H1 (cell line): ENCODE results near the gene FARS2. TPM values are rescaled to one million over a fixed set of nuclear protein-coding genes. Genes with fewer than 3 reads are reported as not detected.
A peak's percentile ranks its signal among the peaks of the same experiment; 100 is the strongest.

ENCODE experiments used
- CTCF ChIA-PET: fragments of 300-600 bp; sonication (Branson Sonifier 250); formaldehyde crosslinking; loops from one replicate; lab custom pipeline; 2021; ENCODE audit not compliant: partially characterized antibody; lab: Charles Lee
- POLR2A ChIA-PET: fragments of 300-600 bp; sonication (Branson Sonifier 250); formaldehyde crosslinking; loops from one replicate; lab custom pipeline; 2021; ENCODE audit warnings: inconsistent platforms; ENCODE audit not compliant: partially characterized antibody; lab: Charles Lee
- DNase-seq, 2 experiments: peaks; one replicate each; pipeline versions ENCODE4 v3.0.0 to v3.0.0-alpha.2; 2010 to 2022; ENCODE audit warnings: low spot score in 2 of 2, low read depth in 1 of 2, mixed read lengths in 1 of 2
- FAIRE-seq: peaks from 2 replicates; lab custom pipeline; 2011; peaks lifted over from hg19 to GRCh38; lab: Jason Lieb, UNC
- H2AFZ ChIP-seq: 2 replicates; pipeline ENCODE4 v1.8.1; 2012; ENCODE audit warnings: low read length, inconsistent platforms
- H2AK5ac ChIP-seq: 2 replicates; pipeline ENCODE4 v1.6.1; 2013; ENCODE audit warnings: low read depth, low read length
- H2BK120ac ChIP-seq: replicated peaks from 2 replicates; pipeline ENCODE3; 2013; ENCODE audit warnings: low read depth, low read length, inconsistent platforms
- H2BK12ac ChIP-seq: 2 replicates; pipeline ENCODE4 v1.6.1; 2013; ENCODE audit warnings: low read depth, low read length
- H2BK15ac ChIP-seq: 2 replicates; pipeline ENCODE4 v1.6.1; 2013; ENCODE audit warnings: low read length
- H2BK20ac ChIP-seq: 2 replicates; pipeline ENCODE4 v1.6.1; 2013; ENCODE audit warnings: low read length
- H2BK5ac ChIP-seq: 2 replicates; pipeline ENCODE4 v1.6.1; 2013; ENCODE audit warnings: low read depth, low read length
- H3K14ac ChIP-seq: 2 replicates; pipeline ENCODE4 v1.6.1; 2013; ENCODE audit warnings: inconsistent platforms; ENCODE audit not compliant: insufficient read length
- H3K18ac ChIP-seq: 2 replicates; pipeline ENCODE4 v1.6.1; 2013; ENCODE audit warnings: low read length; ENCODE audit errors: extremely low read depth
- H3K23ac ChIP-seq: 2 replicates; pipeline ENCODE4 v1.6.1; 2013; ENCODE audit warnings: inconsistent platforms; ENCODE audit not compliant: insufficient read length
- H3K23me2 ChIP-seq: 2 replicates; pipeline ENCODE4 v1.6.1; 2013; ENCODE audit warnings: low read depth, low read length
- H3K27ac ChIP-seq: 2 replicates; pipeline ENCODE4 v1.6.1; 2011; ENCODE audit warnings: low read depth, low read length, inconsistent platforms
- H3K27me3 ChIP-seq, 4 experiments: replicated peaks in 1 of 4; 1 replicate in 1 of 4; 2 replicates in 3 of 4; pipeline versions ENCODE4 v1.6.1 to v1.8.1; 2011 to 2013; ENCODE audit warnings: low read length in 3 of 4, mild to moderate bottlenecking in 3 of 4, inconsistent platforms in 2 of 4, mixed read lengths in 2 of 4, moderate library complexity in 1 of 4; ENCODE audit not compliant: control insufficient read depth in 3 of 4, insufficient read depth in 3 of 4; ENCODE audit errors: extremely low read depth in 1 of 4
- H3K36me3 ChIP-seq, 4 experiments: 2 replicates each; pipeline versions ENCODE4 v1.6.1 to v1.8.1; 2011 to 2013; ENCODE audit warnings: mild to moderate bottlenecking in 4 of 4, low read length in 3 of 4, moderate library complexity in 2 of 4, control low read depth in 1 of 4, inconsistent platforms in 1 of 4; ENCODE audit not compliant: insufficient read depth in 4 of 4, control insufficient read depth in 2 of 4
- H3K4ac ChIP-seq: replicated peaks from 2 replicates; pipeline ENCODE3; 2013; ENCODE audit warnings: low read length, low read depth, mixed read lengths, inconsistent platforms; ENCODE audit not compliant: insufficient read length
- H3K4me1 ChIP-seq, 4 experiments: replicated peaks in 1 of 4; 1 replicate in 1 of 4; 2 replicates in 3 of 4; pipeline versions ENCODE4 v1.6.1 to v1.8.1; 2011 to 2013; ENCODE audit warnings: low read length in 3 of 4, inconsistent platforms in 2 of 4, mixed read lengths in 1 of 4; ENCODE audit not compliant: insufficient read depth in 4 of 4, control insufficient read depth in 3 of 4
- H3K4me2 ChIP-seq, 2 experiments: 2 replicates each; pipeline versions ENCODE4 v1.6.1 to v1.8.1; 2011 to 2013; ENCODE audit warnings: low read depth in 2 of 2, low read length in 2 of 2, control low read depth in 1 of 2, inconsistent platforms in 1 of 2, mild to moderate bottlenecking in 1 of 2; ENCODE audit not compliant: insufficient read depth in 1 of 2
- H3K4me3 ChIP-seq, 4 experiments: fragments of 200-600, 300-600 bp in 1 of 4; sonication (generic), shearing (Covaris generic), sonication (Bioruptor Twin) in 1 of 4; 2 replicates each; pipeline versions ENCODE4 v1.5.1 to v1.8.1; 2011 to 2016; ENCODE audit warnings: low read length in 4 of 4, low read depth in 3 of 4, control low read depth in 2 of 4, inconsistent platforms in 2 of 4, mild to moderate bottlenecking in 2 of 4, mixed read lengths in 1 of 4, moderate library complexity in 1 of 4; ENCODE audit not compliant: insufficient read depth in 2 of 4; ENCODE audit errors: extremely low read depth in 1 of 4
- H3K56ac ChIP-seq: replicated peaks from 2 replicates; pipeline ENCODE3; 2013; ENCODE audit warnings: low read depth, mild to moderate bottlenecking, mixed read lengths, low read length, inconsistent platforms; ENCODE audit not compliant: insufficient read length
- H3K79me1 ChIP-seq: 2 replicates; pipeline ENCODE4 v1.6.1; 2013; ENCODE audit warnings: low read depth, low read length, control low read depth
- H3K79me2 ChIP-seq, 2 experiments: 2 replicates each; pipeline versions ENCODE4 v1.6.1 to v1.8.1; 2012 to 2013; ENCODE audit warnings: low read length in 2 of 2, mild to moderate bottlenecking in 2 of 2, inconsistent platforms in 1 of 2; ENCODE audit not compliant: insufficient read depth in 2 of 2, control insufficient read depth in 1 of 2
- H3K9ac ChIP-seq, 4 experiments: replicated peaks in 1 of 4; 1 replicate in 1 of 4; 2 replicates in 3 of 4; pipeline versions ENCODE4 v1.6.1 to v1.8.1; 2011 to 2013; ENCODE audit warnings: low read depth in 3 of 4, low read length in 3 of 4, control low read depth in 2 of 4, mild to moderate bottlenecking in 2 of 4, moderate library complexity in 2 of 4, inconsistent platforms in 1 of 4; ENCODE audit errors: extremely low read depth in 1 of 4
- H3K9me3 ChIP-seq, 2 experiments: 2 replicates each; pipeline versions ENCODE4 v1.6.1 to v1.8.1; 2012 to 2013; ENCODE audit warnings: mild to moderate bottlenecking in 2 of 2, moderate library complexity in 2 of 2, control low read depth in 1 of 2, inconsistent platforms in 1 of 2, low read depth in 1 of 2, low read length in 1 of 2, mixed read lengths in 1 of 2; ENCODE audit not compliant: insufficient read depth in 2 of 2
- H4K20me1 ChIP-seq, 2 experiments: replicated peaks in 1 of 2; 2 replicates each; pipeline versions ENCODE3 to v1.8.1; 2011 to 2013; ENCODE audit warnings: inconsistent platforms in 2 of 2, low read length in 2 of 2, mild to moderate bottlenecking in 1 of 2; ENCODE audit not compliant: insufficient read depth in 2 of 2, control insufficient read depth in 1 of 2
- H4K5ac ChIP-seq: 2 replicates; pipeline ENCODE4 v1.6.1; 2013; ENCODE audit warnings: low read length, low read depth, mixed read lengths, inconsistent platforms; ENCODE audit not compliant: insufficient read length
- H4K8ac ChIP-seq: 2 replicates; pipeline ENCODE4 v1.8.0; 2013; ENCODE audit warnings: mild to moderate bottlenecking, moderate library complexity, low read length, inconsistent platforms; ENCODE audit not compliant: insufficient read depth; ENCODE audit errors: extremely low read depth
- H4K91ac ChIP-seq: replicated peaks from 2 replicates; pipeline ENCODE3; 2013; ENCODE audit warnings: low read length, mixed read lengths, inconsistent platforms; ENCODE audit not compliant: insufficient read length
- CBX5 ChIP-seq: fragments of 300-800, 300-1000 bp; sonication (generic); IDR thresholded peaks from 2 replicates; pipeline ENCODE4 v1.7.1; 2016; ENCODE audit warnings: antibody characterized with exemption, low read length, low read depth
- CEBPB ChIP-seq: IDR thresholded peaks from 2 replicates; pipeline ENCODE4 v1.6.1; 2012; ENCODE audit warnings: low read depth, low read length
- MAX ChIP-seq: IDR thresholded peaks from 2 replicates; pipeline ENCODE4 v1.6.1; 2012; ENCODE audit warnings: inconsistent platforms
- RNF2 ChIP-seq: fragments of 200-900, 300-1000 bp; sonication (generic); IDR thresholded peaks from 2 replicates; pipeline ENCODE4 v1.7.1; 2016; ENCODE audit warnings: borderline replicate concordance, low read depth, mild to moderate bottlenecking, antibody characterized with exemption, low read length; ENCODE audit not compliant: poor library complexity, severe bottlenecking; ENCODE audit errors: missing control alignments
- TEAD4 ChIP-seq: IDR thresholded peaks from 2 replicates; pipeline ENCODE4 v1.6.1; 2012; ENCODE audit warnings: low read depth, low read length, inconsistent platforms, mixed read lengths
- YY1 ChIP-seq: IDR thresholded peaks from 2 replicates; pipeline ENCODE4 v1.6.1; 2011; ENCODE audit warnings: low read depth, mild to moderate bottlenecking, low read length
- WGBS, 2 experiments: shearing (Covaris generic) in 1 of 2; methylation state at CpG; one replicate each; pipeline versions ENCODE4 v1.1.6 to v1.1.7; 2013 to 2015; ENCODE audit warnings: low lambda C conversion rate in 2 of 2, mixed read lengths in 2 of 2, inconsistent platforms in 1 of 2, low coverage in 1 of 2, missing lambda C conversion rate in 1 of 2; ENCODE audit not compliant: insufficient replicate concordance in 2 of 2, insufficient coverage in 1 of 2, insufficient read length in 1 of 2; ENCODE audit errors: extremely low coverage in 1 of 2, missing lambda C conversion rate in 1 of 2; 5-methylcytosine and 5-hydroxymethylcytosine counted together
- polyA plus RNA-seq, 7 experiments: library from polyadenylated mRNA; depleted of rRNA in 3 of 7; stranded (reverse) in 5 of 7; unstranded in 2 of 7; fragments of >200 nt in 5 of 7; fragments of 200-250 nt in 2 of 7; gene quantifications; 1 replicate in 5 of 7; 2 replicates in 1 of 7; 4 replicates in 1 of 7; pipeline versions ENCODE4 v1.2.1 to v1.2.3, GENCODE V29; 2011 to 2013; ENCODE audit warnings: missing spikeins in 2 of 7, mixed read lengths in 2 of 7
- total RNA-seq: library from RNA; stranded (reverse); fragmentation: NEBNext Ultra II Directional; extraction: Animal tissue kit (Norgen Biotek cat#: 25700); gene quantifications from 2 replicates; pipeline ENCODE4 v1.2.1, GENCODE V29; 2021
- TF ChIP-seq, protein P1 (sequence below): IDR thresholded peaks from 2 replicates; pipeline ENCODE4 v1.6.1; 2011; ENCODE audit warnings: low read depth, mild to moderate bottlenecking, low read length; ENCODE audit not compliant: insufficient read depth

FARS2 gene
- total and polyA plus RNA-seq, 2 of the 8 experiments (the other 6 are each of a cell fraction or from before 2014, with no cell fraction given) = 11.7 to 14.4 TPM

GRCh38 chr6:5718231-5718947, 457.1 kb downstream of the FARS2 start:
- Histone ChIP-seq H2AK5ac (no peak overlapping the region), H3K56ac (no peak overlapping the region)
- TF ChIP-seq, protein P1, sequence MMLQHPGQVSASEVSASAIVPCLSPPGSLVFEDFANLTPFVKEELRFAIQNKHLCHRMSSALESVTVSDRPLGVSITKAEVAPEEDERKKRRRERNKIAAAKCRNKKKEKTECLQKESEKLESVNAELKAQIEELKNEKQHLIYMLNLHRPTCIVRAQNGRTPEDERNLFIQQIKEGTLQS = no peak
- no peak for TF ChIP-seq CEBPB
- TF ChIP-seq CBX5 = no peak
- TF ChIP-seq YY1 = no peak
- no peak for TF ChIP-seq RNF2
- TF ChIP-seq MAX = no peak
- no peak for TF ChIP-seq TEAD4
- TF ChIP-seq, all 59 proteins: peak for 0
- no peak overlapping the region for H2AFZ ChIP-seq
- no peaks in the 10 kb centered on the region for H3K79me2 ChIP-seq
- no peaks in the 10 kb centered on the region for H3K27me3 ChIP-seq
- DNase-seq = peak in 1 of 2 experiments; percentile 10
- H4K8ac ChIP-seq = no peak overlapping the region
- H3K27ac ChIP-seq = no peak overlapping the region
- peak; percentile 60 for FAIRE-seq
- ChIA-PET CTCF (interaction anchor here (0.9 to 1.2 kb wide), 3 partner anchors 9 to 247 kb away, joined by 3 to 5 read pairs (median 4); no protein-coding TSS in a partner anchor), POLR2A (no interaction called here)
- 94% methylated on average over 5 of the region's 5 CpGs; no CpG with 5 or more reads in 1 of the 2 experiments for WGBS, 2 experiments
- H3K4me2 ChIP-seq = no peak overlapping the region
- H4K20me1 ChIP-seq = no peaks in the 10 kb centered on the region
- no peak overlapping the region for H3K18ac ChIP-seq
- H3K14ac ChIP-seq = no peak overlapping the region
- H3K9me3 ChIP-seq = peaks cover 5 to 7% of the 10 kb centered on the region in 2 experiments; a peak in 3 of 4 replicates
- no peak overlapping the region for H3K23ac ChIP-seq
- H3K23me2 ChIP-seq = no peaks in the 10 kb centered on the region
- no peak overlapping the region for H4K5ac ChIP-seq
- H2BK20ac ChIP-seq = no peak overlapping the region
- H2BK5ac ChIP-seq = no peak overlapping the region
- peaks cover 0 to 3% (median 0%) of the 10 kb centered on the region in 4 experiments; a peak in 1 of 8 replicates for H3K36me3 ChIP-seq
- no peak overlapping the region for H2BK15ac ChIP-seq
- H3K9ac ChIP-seq = no peak overlapping the region
- H3K4me1 ChIP-seq = peaks cover 0 to 8% (median 6%) of the 10 kb centered on the region in 4 experiments; a peak in 6 of 7 replicates
- H2BK120ac ChIP-seq = no peak overlapping the region
- no peak overlapping the region for H3K4me3 ChIP-seq
- no peak overlapping the region for H3K4ac ChIP-seq
- no peak overlapping the region for H4K91ac ChIP-seq
- H2BK12ac ChIP-seq = no peak overlapping the region
- no peaks in the 10 kb centered on the region for H3K79me1 ChIP-seq
